SK-N-SH treated with all-trans-retinoic acid at 6 μM for 48 hours (cell line): ENCODE measurements around the gene ABLIM1.

Experiments used
- ATAC-seq: fragments of 200-7000 bp; cut with Tn5 transposase; 3 replicates; pipeline ENCODE4 v1.9.1; 2020; ENCODE audit warnings: mild to moderate bottlenecking, moderate library complexity
- ARNTL ChIP-seq: fragments of 450-650 bp; formaldehyde crosslinking; IDR thresholded peaks from 2 replicates; pipeline ENCODE4 v1.5.0; 2020; ENCODE audit warnings: low read depth, mild to moderate bottlenecking, moderate library complexity, borderline replicate concordance
- CSDC2 ChIP-seq: fragments of 250-450 bp; sonication (Bioruptor Pico); IDR thresholded peaks from 2 replicates; pipeline ENCODE4 v1.5.0; 2020; ENCODE audit warnings: mild to moderate bottlenecking, moderate library complexity
- ESRRG ChIP-seq: fragments of 250-450 bp; sonication (Bioruptor Pico); IDR thresholded peaks from 2 replicates; pipeline ENCODE4 v1.6.1; 2021; ENCODE audit warnings: mild to moderate bottlenecking
- ISL1 ChIP-seq: fragments of 250-450 bp; sonication (Bioruptor Pico); IDR thresholded peaks from 2 replicates; pipeline ENCODE4 v2.1.2; 2022; ENCODE audit warnings: mild to moderate bottlenecking, moderate library complexity
- PATZ1 ChIP-seq: fragments of 250-450 bp; sonication (Bioruptor Pico); IDR thresholded peaks from 2 replicates; pipeline ENCODE4 v1.8.0; 2020; ENCODE audit warnings: mild to moderate bottlenecking, moderate library complexity, borderline replicate concordance
- POU6F1 ChIP-seq: fragments of 250-450 bp; sonication (Bioruptor Pico); IDR thresholded peaks from 2 replicates; pipeline ENCODE4 v1.8.0; 2021; ENCODE audit warnings: low read depth, mild to moderate bottlenecking, moderate library complexity, borderline replicate concordance
- PPARA ChIP-seq: fragments of 250-450 bp; sonication (Bioruptor Pico); IDR thresholded peaks from 2 replicates; pipeline ENCODE4 v1.5.0; 2020; ENCODE audit warnings: mild to moderate bottlenecking, borderline replicate concordance
- RARB ChIP-seq: fragments of 250-450 bp; sonication (Bioruptor Pico); IDR thresholded peaks from 2 replicates; pipeline ENCODE4 v1.8.0; 2021; ENCODE audit warnings: mild to moderate bottlenecking, moderate library complexity
- SNAI2 ChIP-seq: fragments of 250-450 bp; sonication (Bioruptor Pico); IDR thresholded peaks from 2 replicates; pipeline ENCODE4 v1.5.0; 2020; ENCODE audit warnings: mild to moderate bottlenecking, moderate library complexity
- TCF4 ChIP-seq: fragments of 250-450 bp; sonication (Bioruptor Pico); IDR thresholded peaks from 2 replicates; pipeline ENCODE4 v1.8.0; 2021; ENCODE audit warnings: mild to moderate bottlenecking, moderate library complexity, borderline replicate concordance
- TSHZ2 ChIP-seq: fragments of 250-450 bp; sonication (Bioruptor Pico); IDR thresholded peaks from 2 replicates; pipeline ENCODE4 v1.5.0; 2020; ENCODE audit warnings: mild to moderate bottlenecking, moderate library complexity
- ZC3H10 ChIP-seq: fragments of 250-450 bp; sonication (Bioruptor Pico); IDR thresholded peaks from 2 replicates; pipeline ENCODE4 v1.5.1; 2021; ENCODE audit warnings: mild to moderate bottlenecking, moderate library complexity
- ZNF565 ChIP-seq: fragments of 450-650 bp; formaldehyde crosslinking; conservative IDR thresholded peaks from 2 replicates; pipeline ENCODE4 v1.5.0; 2020; ENCODE audit warnings: low read depth, mild to moderate bottlenecking, moderate library complexity
- ZNF70 ChIP-seq: fragments of 450-650 bp; formaldehyde crosslinking; IDR thresholded peaks from 2 replicates; pipeline ENCODE4 v1.5.0; 2020; ENCODE audit warnings: mild to moderate bottlenecking, moderate library complexity
- ZNF8 ChIP-seq: fragments of 450-650 bp; formaldehyde crosslinking; IDR thresholded peaks from 2 replicates; pipeline ENCODE4 v1.5.0; 2020; ENCODE audit warnings: mild to moderate bottlenecking, moderate library complexity

ABLIM1 gene

GRCh38 chr10:114534571-114534981, 123.5 kb downstream of the ABLIM1 start:
- no peak for ATAC-seq
- TF ChIP-seq ZNF565 (CRISPR knock-in tag) (no peak), PATZ1 (CRISPR knock-in tag) (no peak), RARB (CRISPR knock-in tag) (no peak), ARNTL (CRISPR knock-in tag) (no peak), SNAI2 (no peak)

- no peak for TF ChIP-seq ZNF8
- no peak for ATAC-seq
Observed at GRCh38 chr10:114532226-114532625, 125.8 kb downstream of the ABLIM1 start.

GRCh38 chr10:114526504-114527238, 131.4 kb downstream of the ABLIM1 start:
- TF ChIP-seq TCF4 (CRISPR knock-in tag) (peak; percentile 40; the same call in 1 of the 2 replicates), CSDC2 (0 out of 2 replicates have a peak, but pooled peaks have one; percentile 29), ZC3H10 (CRISPR knock-in tag) (no peak)
- TF ChIP-seq, all 23 proteins: peak for 2
- peak; percentile 97 for ATAC-seq

GRCh38 chr10:114526126-114526503, 132.0 kb downstream of the ABLIM1 start:
- TF ChIP-seq RARB (CRISPR knock-in tag) (no peak), ZNF8 (no peak), PATZ1 (CRISPR knock-in tag) (no peak), CSDC2 (no peak), SNAI2 (no peak), ISL1 (CRISPR knock-in tag) (no peak), TSHZ2 (CRISPR knock-in tag) (no peak)
- ATAC-seq, result peak; percentile 10

GRCh38 chr10:114525368-114525949, 132.6 kb downstream of the ABLIM1 start:
- peak; percentile 15; the same call in 1 of the 3 replicates for ATAC-seq

More at GRCh38 chr10:114525368-114525949, 132.6 kb downstream of the ABLIM1 start:
- no peak for TF ChIP-seq PPARA
- TF ChIP-seq POU6F1 (CRISPR knock-in tag), result no peak
- TF ChIP-seq ARNTL (CRISPR knock-in tag), result no peak
- TF ChIP-seq ESRRG (CRISPR knock-in tag), result no peak
- no peak for TF ChIP-seq ZNF8
- no peak for TF ChIP-seq RARB (CRISPR knock-in tag)
- TF ChIP-seq ISL1 (CRISPR knock-in tag), result no peak
- no peak for TF ChIP-seq ZNF70
- no peak for TF ChIP-seq ZNF565 (CRISPR knock-in tag)
